ENCODE results near the gene CCDC197.

CCDC197 gene

GRCh38 chr14:94015223-94015622, 18.1 kb downstream of the CCDC197 start (continued):
- no peak for TF ChIP-seq ZNF626 (tag by site-specific recombination; IDR thresholded peaks at IDR 0.05)

GRCh38 chr14:94016446-94016976, 19.4 kb downstream of the CCDC197 start:
- Histone ChIP-seq H3K9me3 (ENCODE audit: control insufficient read depth, insufficient read depth, low read depth, low read length) (no peaks in the 10 kb centered on the region), H3K36me3 (ENCODE audit: control insufficient read depth in 2 of 2, insufficient read depth in 1 of 2, low read length in 2 of 2) (no peaks in the 10 kb centered on the region), H3K27ac (ENCODE audit: extremely low read depth, low read depth, low read length) (no peak overlapping the region), H3K4me1 (ENCODE audit: control insufficient read depth, insufficient read depth, low read length) (peaks cover 2% of the 10 kb centered on the region; the same call in 1 of the 2 replicates), H3K4me3 (ENCODE audit: low read depth, low read length) (no peak overlapping the region)
- ChIA-PET POLR2A (no interaction called here), CTCF (interaction anchor here (1.2 kb wide), 1 partner anchor 41 kb away, joined by 3 read pairs; no protein-coding TSS in a partner anchor)
- no peak for TF ChIP-seq ZNF558 (tag by site-specific recombination; IDR thresholded peaks at IDR 0.05)
- TF ChIP-seq ZNF623 (tag by site-specific recombination; IDR thresholded peaks at IDR 0.05) = no peak
- TF ChIP-seq ZNF76 (tag by site-specific recombination; IDR thresholded peaks at IDR 0.05; ENCODE audit: borderline replicate concordance, low read depth) = no peak
- TF ChIP-seq ZNF350 (tag by site-specific recombination; IDR thresholded peaks at IDR 0.05) = no peak
- TF ChIP-seq SCRT1 (tag by site-specific recombination; IDR thresholded peaks at IDR 0.05; ENCODE audit: borderline replicate concordance) = no peak
- peak; percentile 74 for TF ChIP-seq REST (tag by site-specific recombination; IDR thresholded peaks at IDR 0.05)
- TF ChIP-seq ZSCAN4 (tag by site-specific recombination; IDR thresholded peaks at IDR 0.05) = no peak

GRCh38 chr14:94018308-94018707, 21.2 kb downstream of the CCDC197 start:
- H3K4me3 ChIP-seq (ENCODE audit: low read depth, low read length) = no peak overlapping the region
- no peaks in the 10 kb centered on the region for H3K4me1 ChIP-seq (ENCODE audit: control insufficient read depth, insufficient read depth, low read length)
- H3K27ac ChIP-seq (ENCODE audit: extremely low read depth, low read depth, low read length) = no peak overlapping the region
- POLR2A ChIA-PET = no interaction called here
- no peaks in the 10 kb centered on the region for H3K36me3 ChIP-seq (ENCODE audit: control insufficient read depth in 2 of 2, insufficient read depth in 1 of 2, low read length in 2 of 2)
- CTCF ChIA-PET = interaction anchor here (1.3 kb wide), 1 partner anchor 18 kb away, joined by 3 read pairs; no protein-coding TSS in a partner anchor
- H3K9me3 ChIP-seq (ENCODE audit: control insufficient read depth, insufficient read depth, low read depth, low read length) = no peaks in the 10 kb centered on the region
- TF ChIP-seq YY2 (tag by site-specific recombination; IDR thresholded peaks at IDR 0.05) (no peak), ZBTB1 (tag by site-specific recombination; IDR thresholded peaks at IDR 0.05) (no peak), ZBTB48 (tag by site-specific recombination; IDR thresholded peaks at IDR 0.05) (no peak), MEIS1 (CRISPR knock-in tag; IDR thresholded peaks at IDR 0.05; ENCODE audit: borderline replicate concordance) (no peak), ZNF362 (tag by site-specific recombination; IDR thresholded peaks at IDR 0.05) (no peak), ZNF692 (tag by site-specific recombination; IDR thresholded peaks at IDR 0.05) (no peak), REST (tag by site-specific recombination; IDR thresholded peaks at IDR 0.05) (no peak), ZBTB26 (tag by site-specific recombination; optimal IDR thresholded peaks at IDR 0.05) (no peak), MYNN (tag by site-specific recombination; IDR thresholded peaks at IDR 0.05; ENCODE audit: borderline replicate concordance) (no peak), ZBTB6 (tag by site-specific recombination; IDR thresholded peaks at IDR 0.05) (no peak), BCL11A (tag by site-specific recombination; IDR thresholded peaks at IDR 0.05; ENCODE audit: low read depth) (no peak), ZNF169 (tag by site-specific recombination; IDR thresholded peaks at IDR 0.05) (no peak)
